ENCODE results near the gene PCDHB5.
"Not testable (repeated sequence)": the region's sequence is repeated elsewhere in the genome, so short reads cannot be mapped to it uniquely, and the experiment has no call there.

PCDHB5 gene

DNA sequence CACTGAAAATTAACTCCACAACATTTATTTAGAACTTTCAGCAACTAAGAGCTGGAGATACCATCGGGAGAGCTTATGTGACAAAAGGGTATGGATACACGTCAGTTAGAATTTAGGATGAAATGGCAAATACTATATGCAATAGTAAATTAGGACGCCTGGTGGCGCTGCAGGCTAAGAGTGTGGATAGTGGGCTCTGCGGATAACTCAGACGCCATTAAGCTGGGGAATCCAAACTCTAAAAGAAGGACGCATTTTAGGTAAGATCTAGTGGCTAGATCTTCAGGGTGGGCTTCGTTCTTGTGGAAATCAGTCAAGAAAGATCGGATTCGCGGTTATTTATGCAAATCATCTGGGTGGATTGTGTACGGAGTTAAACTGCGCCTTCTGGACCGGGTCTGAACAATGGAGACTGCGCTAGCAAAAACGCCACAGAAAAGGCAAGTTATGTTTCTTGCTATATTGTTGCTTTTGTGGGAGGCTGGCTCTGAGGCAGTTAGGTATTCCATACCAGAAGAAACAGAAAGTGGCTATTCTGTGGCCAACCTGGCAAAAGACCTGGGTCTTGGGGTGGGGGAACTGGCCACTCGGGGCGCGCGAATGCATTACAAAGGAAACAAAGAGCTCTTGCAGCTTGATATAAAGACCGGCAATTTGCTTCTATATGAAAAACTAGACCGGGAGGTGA is at the start of gene PCDHB5:
PCDHB5 (plus strand) TSS at position 177 of the 688 bp plus-strand sequence; CDS start at position 406, 229 bp downstream.
- no peak for DNase-seq (ENCODE audit: low spot score)

DNA sequence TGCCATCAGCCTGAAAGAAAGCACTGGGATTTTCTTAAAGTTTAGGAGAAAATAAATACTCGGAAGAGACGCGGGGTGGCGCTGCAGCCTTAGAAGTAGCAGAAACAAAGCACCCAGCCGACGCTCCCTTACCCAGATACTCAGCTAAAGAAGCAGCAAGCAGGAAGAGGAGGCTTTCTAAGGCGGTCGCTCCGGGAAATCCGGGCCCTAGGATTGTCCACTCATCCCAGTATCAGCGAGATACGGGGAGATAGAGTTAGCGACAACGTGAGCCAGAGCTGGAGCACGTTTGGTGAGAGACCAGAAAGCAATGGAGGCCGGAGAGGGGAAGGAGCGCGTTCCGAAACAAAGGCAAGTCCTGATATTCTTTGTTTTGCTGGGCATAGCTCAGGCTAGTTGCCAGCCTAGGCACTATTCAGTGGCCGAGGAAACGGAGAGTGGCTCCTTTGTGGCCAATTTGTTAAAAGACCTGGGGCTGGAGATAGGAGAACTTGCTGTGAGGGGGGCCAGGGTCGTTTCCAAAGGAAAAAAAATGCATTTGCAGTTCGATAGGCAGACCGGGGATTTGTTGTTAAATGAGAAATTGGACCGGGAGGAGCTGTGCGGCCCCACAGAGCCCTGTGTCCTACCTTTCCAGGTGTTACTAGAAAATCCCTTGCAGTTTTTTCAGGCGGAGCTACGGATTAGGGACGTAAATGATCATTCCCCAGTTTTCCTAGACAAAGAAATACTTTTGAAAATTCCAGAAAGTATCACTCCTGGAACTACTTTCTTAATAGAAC is 40.3 kb upstream of the PCDHB5 start, which contains the start of gene PCDHB2:
PCDHB2 (plus strand) TSS at position 135 of the 782 bp plus-strand sequence; CDS start at position 311, 176 bp downstream.
- DNase-seq (ENCODE audit: low spot score) = peak; percentile 86

DNA sequence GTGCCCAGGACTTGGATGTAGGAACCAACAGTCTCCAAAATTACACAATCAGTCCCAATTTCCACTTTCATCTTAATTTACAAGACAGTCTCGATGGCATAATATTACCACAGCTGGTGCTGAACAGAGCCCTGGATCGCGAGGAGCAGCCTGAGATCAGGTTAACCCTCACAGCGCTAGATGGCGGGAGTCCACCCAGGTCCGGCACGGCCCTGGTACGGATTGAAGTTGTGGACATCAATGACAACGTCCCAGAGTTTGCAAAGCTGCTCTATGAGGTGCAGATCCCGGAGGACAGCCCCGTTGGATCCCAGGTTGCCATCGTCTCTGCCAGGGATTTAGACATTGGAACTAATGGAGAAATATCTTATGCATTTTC is 39.8 kb upstream of the PCDHB5 start:
- no peak for DNase-seq (ENCODE audit: low spot score)

DNA sequence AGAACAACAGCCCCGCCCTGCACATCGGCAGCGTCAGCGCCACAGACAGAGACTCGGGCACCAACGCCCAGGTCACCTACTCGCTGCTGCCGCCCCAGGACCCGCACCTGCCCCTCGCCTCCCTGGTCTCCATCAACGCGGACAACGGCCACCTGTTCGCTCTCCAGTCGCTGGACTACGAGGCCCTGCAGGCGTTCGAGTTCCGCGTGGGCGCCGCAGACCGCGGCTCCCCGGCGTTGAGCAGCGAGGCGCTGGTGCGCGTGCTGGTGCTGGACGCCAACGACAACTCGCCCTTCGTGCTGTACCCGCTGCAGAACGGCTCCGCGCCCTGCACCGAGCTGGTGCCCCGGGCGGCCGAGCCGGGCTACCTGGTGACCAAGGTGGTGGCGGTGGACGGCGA is 38.8 kb upstream of the PCDHB5 start:
- not testable (repeated sequence) for DNase-seq (ENCODE audit: low spot score)

DNA sequence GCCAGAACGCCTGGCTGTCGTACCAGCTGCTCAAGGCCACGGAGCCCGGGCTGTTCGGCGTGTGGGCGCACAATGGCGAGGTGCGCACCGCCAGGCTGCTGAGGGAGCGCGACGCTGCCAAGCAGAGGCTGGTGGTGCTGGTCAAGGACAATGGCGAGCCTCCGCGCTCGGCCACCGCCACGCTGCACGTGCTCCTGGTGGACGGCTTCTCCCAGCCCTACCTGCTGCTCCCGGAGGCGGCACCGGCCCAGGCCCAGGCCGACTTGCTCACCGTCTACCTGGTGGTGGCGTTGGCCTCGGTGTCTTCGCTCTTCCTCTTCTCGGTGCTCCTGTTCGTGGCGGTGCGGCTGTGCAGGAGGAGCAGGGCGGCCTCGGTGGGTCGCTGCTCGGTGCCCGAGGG is 38.4 kb upstream of the PCDHB5 start:
- not testable (repeated sequence) for DNase-seq (ENCODE audit: low spot score)

DNA sequence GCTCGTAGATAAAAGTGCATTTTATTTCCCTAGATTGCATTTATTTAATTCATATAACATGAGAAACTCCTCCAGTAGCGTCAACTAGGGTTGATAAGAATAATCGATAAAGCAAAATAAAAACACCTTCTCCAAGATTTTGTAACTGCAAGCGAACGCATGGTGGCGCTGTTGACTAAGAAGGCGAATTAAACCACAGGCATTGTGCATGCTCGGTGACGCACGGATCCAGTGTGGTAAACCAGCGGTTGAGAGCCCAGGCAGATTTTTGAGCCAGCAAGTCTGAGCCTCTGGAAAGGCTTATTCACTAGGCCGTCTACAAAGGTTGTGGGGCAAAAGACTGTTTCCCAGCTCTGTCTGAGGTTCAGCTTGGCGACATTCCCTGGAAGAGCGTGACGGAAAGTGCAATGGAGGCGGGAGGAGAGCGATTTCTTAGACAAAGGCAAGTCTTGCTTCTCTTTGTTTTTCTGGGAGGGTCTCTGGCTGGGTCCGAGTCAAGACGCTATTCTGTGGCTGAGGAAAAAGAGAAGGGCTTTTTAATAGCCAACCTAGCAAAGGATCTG is 34.7 kb upstream of the PCDHB5 start, which contains the start of gene PCDHB3:
PCDHB3 (plus strand) TSS at position 231 of the 563 bp plus-strand sequence; CDS start at position 408, 177 bp downstream.
- DNase-seq (ENCODE audit: low spot score) = peak; percentile 70

DNA sequence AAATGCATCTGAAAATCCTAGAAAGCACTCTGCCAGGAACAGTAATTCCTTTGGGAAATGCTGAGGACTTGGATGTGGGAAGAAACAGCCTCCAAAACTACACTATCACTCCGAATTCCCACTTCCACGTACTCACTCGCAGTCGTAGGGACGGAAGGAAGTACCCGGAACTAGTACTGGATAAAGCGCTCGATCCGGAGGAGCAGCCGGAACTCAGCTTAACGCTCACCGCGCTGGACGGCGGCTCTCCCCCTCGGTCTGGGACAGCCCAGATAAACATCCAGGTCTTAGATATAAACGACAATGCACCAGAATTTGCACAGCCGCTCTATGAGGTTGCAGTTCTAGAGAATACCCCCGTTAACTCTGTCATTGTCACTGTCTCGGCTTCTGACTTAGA is 33.9 kb upstream of the PCDHB5 start:
- DNase-seq (ENCODE audit: low spot score) = no peak

DNA sequence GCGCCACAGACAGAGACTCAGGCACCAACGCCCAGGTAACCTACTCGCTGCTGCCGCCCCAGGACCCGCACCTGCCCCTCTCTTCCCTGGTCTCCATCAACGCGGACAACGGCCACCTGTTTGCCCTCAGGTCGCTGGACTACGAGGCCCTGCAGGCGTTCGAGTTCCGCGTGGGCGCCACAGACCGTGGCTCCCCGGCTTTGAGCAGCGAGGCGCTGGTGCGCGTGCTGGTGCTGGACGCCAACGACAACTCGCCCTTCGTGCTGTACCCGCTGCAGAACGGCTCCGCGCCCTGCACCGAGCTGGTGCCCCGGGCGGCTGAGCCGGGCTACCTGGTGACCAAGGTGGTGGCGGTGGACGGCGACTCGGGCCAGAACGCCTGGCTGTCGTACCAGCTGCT is 32.9 kb upstream of the PCDHB5 start:
- not testable (repeated sequence) for DNase-seq (ENCODE audit: low spot score)

DNA sequence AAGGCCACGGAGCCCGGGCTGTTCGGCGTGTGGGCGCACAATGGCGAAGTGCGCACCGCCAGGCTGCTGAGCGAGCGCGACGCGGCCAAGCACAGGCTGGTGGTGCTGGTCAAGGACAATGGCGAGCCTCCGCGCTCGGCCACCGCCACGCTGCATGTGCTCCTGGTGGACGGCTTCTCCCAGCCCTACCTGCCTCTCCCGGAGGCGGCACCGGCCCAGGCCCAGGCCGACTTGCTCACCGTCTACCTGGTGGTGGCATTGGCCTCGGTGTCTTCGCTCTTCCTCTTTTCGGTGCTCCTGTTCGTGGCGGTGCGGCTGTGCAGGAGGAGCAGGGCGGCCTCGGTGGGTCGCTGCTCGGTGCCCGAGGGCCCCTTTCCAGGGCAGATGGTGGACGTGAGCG is 32.5 kb upstream of the PCDHB5 start:
- not testable (repeated sequence) for DNase-seq (ENCODE audit: low spot score)

DNA sequence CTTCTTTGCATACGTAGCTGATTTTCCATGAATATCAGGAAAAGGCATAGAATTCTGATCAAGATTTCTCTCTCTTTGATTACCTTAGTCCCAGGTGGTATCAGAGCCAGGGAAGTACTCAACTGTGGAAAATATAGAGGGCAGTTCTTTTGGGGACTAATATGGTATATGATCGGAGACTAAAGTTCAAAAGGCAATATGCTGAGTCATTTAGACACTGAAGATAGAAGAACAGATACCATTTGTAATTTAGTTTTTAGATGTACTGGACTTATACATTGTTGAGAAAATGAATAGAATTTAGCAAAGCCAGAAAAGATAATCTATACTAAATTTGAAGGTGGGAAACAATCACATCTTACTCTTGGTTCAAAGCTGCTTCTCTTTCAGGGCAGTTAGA is 29.7 kb upstream of the PCDHB5 start:
- DNase-seq (ENCODE audit: low spot score) = no peak

DNA sequence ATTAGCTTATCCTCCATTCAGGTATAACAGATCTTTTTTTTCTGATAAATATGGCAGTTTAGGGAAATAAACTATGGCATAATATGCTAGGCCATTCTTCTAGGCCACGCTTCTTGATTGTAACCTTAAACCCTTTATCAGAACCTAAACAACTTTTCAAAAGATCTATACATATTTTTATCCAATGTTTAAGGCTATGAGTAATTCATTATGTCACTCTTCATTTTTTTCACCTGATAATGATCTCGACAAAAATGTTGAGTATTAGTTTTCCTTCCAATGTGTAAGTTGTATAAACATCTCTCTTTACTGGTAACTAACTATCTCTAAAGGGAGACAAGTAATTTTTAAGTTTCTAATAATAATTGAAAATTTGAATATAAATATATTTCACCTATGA is 15.8 kb upstream of the PCDHB5 start:
- DNase-seq (ENCODE audit: low spot score) = no peak

DNA sequence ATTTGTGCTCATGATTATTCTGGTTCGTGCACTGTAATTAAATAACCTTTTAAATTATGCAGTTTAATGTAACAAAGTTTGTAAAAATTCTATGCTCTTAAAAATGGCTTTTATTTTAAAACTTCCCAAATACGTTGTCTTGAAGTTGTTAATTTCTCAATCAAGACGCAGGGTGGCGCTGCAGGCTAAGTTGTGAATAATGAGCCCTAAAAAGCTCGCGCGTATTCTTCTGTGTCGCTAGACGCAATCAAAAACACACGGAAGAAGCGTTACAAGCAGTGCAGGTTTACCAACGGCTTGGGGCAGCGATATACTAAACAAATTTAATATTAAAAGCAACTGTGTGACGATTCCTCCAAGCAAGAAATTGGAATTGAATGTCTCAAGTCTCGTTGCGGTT is 13.4 kb upstream of the PCDHB5 start, which contains the start of gene PCDHB4:
PCDHB4 (plus strand) TSS at position 256 of the 400 bp plus-strand sequence. CDS start 181 bp downstream, outside the sequence.
- no peak for DNase-seq (ENCODE audit: low spot score)

DNA sequence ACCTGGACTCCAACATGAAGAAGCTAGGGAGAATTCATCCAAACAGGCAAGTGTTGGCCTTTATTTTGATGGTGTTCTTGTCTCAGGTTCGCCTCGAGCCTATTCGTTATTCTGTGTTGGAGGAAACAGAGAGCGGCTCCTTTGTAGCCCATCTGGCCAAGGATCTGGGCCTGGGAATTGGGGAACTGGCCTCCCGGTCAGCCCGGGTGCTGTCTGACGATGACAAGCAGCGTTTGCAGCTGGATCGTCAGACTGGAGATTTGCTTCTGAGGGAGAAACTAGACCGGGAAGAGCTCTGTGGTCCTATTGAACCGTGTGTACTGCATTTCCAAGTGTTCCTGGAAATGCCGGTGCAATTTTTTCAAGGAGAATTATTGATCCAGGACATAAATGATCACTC is 13.0 kb upstream of the PCDHB5 start:
- DNase-seq (ENCODE audit: low spot score) = no peak

DNA sequence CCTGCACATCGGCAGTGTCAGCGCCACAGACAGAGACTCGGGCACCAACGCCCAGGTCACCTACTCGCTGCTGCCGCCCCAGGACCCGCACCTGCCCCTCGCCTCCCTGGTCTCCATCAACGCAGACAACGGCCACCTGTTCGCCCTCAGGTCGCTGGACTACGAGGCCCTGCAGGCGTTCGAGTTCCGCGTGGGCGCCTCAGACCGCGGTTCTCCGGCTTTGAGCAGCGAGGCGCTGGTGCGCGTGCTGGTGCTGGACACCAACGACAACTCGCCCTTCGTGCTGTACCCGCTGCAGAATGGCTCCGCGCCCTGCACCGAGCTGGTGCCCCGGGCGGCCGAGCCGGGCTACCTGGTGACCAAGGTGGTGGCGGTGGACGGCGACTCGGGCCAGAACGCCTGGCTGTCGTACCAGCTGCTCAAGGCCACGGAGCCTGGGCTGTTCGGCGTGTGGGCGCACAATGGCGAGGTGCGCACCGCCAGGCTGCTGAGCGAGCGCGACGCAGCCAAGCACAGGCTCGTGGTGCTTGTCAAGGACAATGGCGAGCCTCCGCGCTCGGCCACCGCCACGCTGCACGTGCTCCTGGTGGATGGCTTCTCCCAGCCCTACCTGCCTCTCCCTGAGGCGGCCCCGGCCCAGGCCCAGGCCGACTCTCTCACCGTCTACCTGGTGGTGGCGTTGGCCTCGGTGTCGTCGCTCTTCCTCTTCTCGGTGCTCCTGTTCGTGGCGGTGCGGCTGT is 11.4 kb upstream of the PCDHB5 start:
- DNase-seq (ENCODE audit: low spot score) = not testable (repeated sequence)

DNA sequence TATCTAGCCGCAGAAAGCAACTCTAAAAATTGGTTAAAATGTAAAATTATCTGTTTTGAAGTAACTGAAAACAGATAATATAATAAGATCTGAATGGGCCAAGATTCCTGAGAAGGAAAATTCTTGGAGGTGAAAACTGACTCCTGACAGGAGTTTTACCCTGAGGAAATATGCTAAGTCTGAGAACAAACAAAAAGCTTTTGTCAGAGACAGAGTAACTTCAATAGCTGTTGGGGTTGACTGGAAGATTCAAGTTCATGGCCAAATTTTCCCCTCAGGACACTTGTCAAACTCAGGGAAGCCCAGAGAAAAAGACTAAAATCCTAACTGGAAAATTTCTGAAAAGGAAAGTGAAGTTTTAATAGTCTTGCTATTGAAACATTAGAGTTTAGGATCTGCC is 7.7 kb upstream of the PCDHB5 start:
- DNase-seq (ENCODE audit: low spot score) = no peak

DNA sequence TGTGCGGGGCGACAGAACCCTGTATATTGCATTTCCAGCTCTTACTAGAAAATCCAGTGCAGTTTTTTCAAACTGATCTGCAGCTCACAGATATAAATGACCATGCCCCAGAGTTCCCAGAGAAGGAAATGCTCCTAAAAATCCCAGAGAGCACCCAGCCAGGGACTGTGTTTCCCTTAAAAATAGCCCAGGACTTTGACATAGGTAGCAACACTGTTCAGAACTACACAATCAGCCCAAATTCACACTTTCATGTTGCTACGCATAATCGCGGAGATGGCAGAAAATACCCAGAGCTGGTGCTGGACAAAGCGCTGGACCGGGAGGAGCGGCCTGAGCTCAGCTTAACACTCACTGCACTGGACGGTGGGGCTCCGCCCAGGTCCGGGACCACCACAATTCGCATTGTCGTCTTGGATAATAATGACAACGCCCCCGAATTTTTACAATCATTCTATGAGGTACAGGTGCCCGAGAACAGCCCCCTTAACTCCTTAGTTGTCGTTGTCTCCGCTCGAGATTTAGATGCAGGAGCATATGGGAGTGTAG is 786 bp downstream of the PCDHB5 start:
- no peak for DNase-seq (ENCODE audit: low spot score)

DNA sequence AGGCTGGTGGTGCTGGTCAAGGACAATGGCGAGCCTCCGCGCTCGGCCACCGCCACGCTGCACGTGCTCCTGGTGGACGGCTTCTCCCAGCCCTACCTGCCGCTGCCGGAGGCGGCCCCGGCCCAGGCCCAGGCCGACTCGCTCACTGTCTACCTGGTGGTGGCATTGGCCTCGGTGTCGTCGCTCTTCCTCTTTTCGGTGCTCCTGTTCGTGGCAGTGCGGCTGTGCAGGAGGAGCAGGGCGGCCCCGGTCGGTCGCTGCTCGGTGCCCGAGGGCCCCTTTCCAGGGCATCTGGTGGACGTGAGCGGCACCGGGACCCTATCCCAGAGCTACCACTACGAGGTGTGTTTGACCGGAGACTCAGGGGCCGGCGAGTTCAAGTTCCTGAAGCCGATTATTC is 2.3 kb downstream of the PCDHB5 start:
- not testable (repeated sequence) for DNase-seq (ENCODE audit: low spot score)

DNA sequence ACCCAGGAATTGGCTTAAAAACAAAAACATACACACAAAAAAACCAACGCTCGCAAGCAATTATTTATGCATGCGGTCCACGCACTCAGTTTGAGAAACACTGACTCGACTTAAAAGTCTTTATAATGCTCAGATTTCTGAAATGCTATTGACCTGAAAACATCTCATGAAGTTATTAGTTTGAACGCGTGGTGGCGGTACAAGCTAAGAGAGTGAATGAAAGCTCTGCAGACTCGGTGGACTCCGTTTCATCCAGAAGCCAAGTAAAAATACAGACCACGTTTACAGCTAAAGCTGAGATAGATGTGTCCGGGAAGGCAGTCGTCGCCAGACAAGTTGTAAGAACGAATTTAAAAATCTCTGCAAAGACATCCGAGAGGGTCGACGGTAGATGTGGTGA is 14.8 kb downstream of the PCDHB5 start, which contains the start of gene PCDHB6:
PCDHB6 (plus strand) TSS at position 246 of the 400 bp plus-strand sequence. CDS start 201 bp downstream, outside the sequence.
- DNase-seq (ENCODE audit: low spot score) = no peak

DNA sequence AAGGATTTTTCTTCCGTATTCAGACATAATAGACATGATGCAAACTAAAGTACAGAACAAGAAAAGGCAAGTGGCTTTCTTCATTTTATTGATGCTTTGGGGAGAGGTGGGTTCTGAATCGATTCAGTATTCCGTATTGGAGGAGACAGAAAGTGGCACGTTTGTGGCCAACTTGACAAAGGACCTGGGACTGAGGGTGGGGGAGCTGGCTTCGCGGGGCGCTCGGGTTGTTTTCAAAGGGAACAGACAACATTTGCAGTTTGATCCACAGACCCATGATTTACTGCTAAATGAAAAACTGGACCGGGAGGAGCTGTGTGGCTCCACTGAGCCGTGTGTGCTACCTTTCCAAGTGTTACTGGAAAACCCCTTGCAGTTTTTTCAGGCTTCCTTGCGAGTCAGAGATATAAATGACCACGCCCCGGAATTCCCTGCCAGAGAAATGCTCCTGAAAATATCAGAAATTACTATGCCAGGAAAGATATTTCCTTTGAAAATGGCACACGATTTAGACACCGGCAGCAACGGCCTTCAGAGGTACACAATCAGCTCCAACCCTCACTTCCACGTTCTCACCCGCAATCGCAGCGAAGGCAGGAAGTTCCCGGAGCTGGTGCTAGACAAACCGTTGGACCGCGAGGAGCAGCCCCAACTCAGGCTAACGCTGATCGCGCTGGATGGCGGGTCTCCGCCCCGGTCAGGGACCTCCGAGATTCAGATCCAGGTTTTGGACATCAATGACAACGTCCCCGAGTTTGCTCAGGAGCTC is 15.4 kb downstream of the PCDHB5 start:
- DNase-seq (ENCODE audit: low spot score) = no peak

DNA sequence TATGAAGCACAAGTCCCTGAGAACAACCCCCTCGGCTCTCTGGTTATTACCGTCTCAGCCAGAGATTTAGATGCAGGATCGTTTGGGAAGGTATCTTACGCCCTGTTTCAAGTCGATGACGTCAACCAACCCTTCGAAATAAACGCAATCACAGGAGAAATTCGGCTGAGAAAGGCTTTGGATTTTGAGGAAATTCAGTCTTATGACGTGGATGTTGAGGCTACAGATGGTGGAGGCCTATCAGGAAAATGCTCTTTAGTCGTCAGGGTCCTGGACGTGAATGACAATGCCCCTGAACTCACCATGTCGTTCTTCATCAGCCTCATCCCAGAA is 16.0 kb downstream of the PCDHB5 start:
- no peak for DNase-seq (ENCODE audit: low spot score)

DNA sequence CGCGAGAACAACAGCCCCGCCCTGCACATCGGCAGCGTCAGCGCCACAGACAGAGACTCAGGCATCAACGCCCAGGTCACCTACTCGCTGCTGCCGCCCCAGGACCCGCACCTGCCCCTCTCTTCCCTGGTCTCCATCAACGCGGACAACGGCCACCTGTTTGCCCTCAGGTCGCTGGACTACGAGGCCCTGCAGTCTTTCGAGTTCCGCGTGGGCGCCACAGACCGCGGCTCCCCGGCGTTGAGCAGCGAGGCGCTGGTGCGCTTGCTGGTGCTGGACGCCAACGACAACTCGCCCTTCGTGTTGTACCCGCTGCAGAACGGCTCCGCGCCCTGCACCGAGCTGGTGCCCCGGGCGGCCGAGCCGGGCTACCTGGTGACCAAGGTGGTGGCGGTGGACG is 16.6 kb downstream of the PCDHB5 start:
- not testable (repeated sequence) for DNase-seq (ENCODE audit: low spot score)
